Astrocyte (in vitro differentiated cells and primary cell): ENCODE measurements around the gene DLX3. TPM values are rescaled to one million over a fixed set of nuclear protein-coding genes. Genes with fewer than 3 reads are reported as not detected.

Source experiments
- DNase-seq: peaks from one replicate; pipeline ENCODE4 v3.0.0-alpha.2; 2010; ENCODE audit warnings: low read depth
- FAIRE-seq: peaks from 2 replicates; lab custom pipeline; 2011; peaks lifted over from hg19 to GRCh38; lab: Jason Lieb, UNC
- H2AFZ ChIP-seq: 2 replicates; pipeline ENCODE4 v1.6.0; 2012; ENCODE audit warnings: low read depth, low read length, inconsistent platforms
- H3K27ac ChIP-seq: 2 replicates; pipeline ENCODE4 v1.5.1; 2011; ENCODE audit warnings: low read depth, low read length, inconsistent platforms
- H3K27me3 ChIP-seq: 2 replicates; pipeline ENCODE4 v1.6.0; 2011; ENCODE audit warnings: low read length, inconsistent platforms; ENCODE audit not compliant: insufficient read depth
- H3K36me3 ChIP-seq: 2 replicates; pipeline ENCODE4 v1.5.1; 2011; ENCODE audit warnings: low read length, inconsistent platforms; ENCODE audit not compliant: insufficient read depth
- H3K4me1 ChIP-seq: 2 replicates; pipeline ENCODE4 v1.5.1; 2011; ENCODE audit warnings: low read length, inconsistent platforms; ENCODE audit not compliant: insufficient read depth
- H3K4me2 ChIP-seq: 2 replicates; pipeline ENCODE4 v1.6.0; 2012; ENCODE audit warnings: low read length, inconsistent platforms
- H3K4me3 ChIP-seq: 2 replicates; pipeline ENCODE4 v1.5.1; 2011; ENCODE audit warnings: low read depth, mild to moderate bottlenecking, low read length, inconsistent platforms; ENCODE audit not compliant: insufficient read depth
- H3K79me2 ChIP-seq: 2 replicates; pipeline ENCODE4 v1.6.0; 2012; ENCODE audit warnings: mild to moderate bottlenecking, low read length, inconsistent platforms; ENCODE audit not compliant: insufficient read depth
- H3K9ac ChIP-seq: 2 replicates; pipeline ENCODE4 v1.6.0; 2012; ENCODE audit warnings: mild to moderate bottlenecking, low read length, inconsistent platforms
- H3K9me3 ChIP-seq: 2 replicates; pipeline ENCODE4 v1.5.1; 2012; ENCODE audit warnings: low read depth, mild to moderate bottlenecking, low read length, inconsistent platforms; ENCODE audit not compliant: insufficient read depth
- H4K20me1 ChIP-seq: 2 replicates; pipeline ENCODE4 v1.6.0; 2012; ENCODE audit warnings: low read length, inconsistent platforms; ENCODE audit not compliant: insufficient read depth
- H3K27ac Mint-ChIP-seq: one replicate; pipeline ENCODE4 v1.8.0; 2021; ENCODE audit warnings: mild to moderate bottlenecking, mixed read lengths; ENCODE audit not compliant: unreplicated experiment
- H3K27me3 Mint-ChIP-seq: one replicate; pipeline ENCODE4 v1.8.0; 2021; ENCODE audit warnings: low read depth, mixed read lengths; ENCODE audit not compliant: unreplicated experiment
- H3K36me3 Mint-ChIP-seq: one replicate; pipeline ENCODE4 v1.8.0; 2021; ENCODE audit warnings: low read depth, mixed read lengths; ENCODE audit not compliant: unreplicated experiment
- H3K4me1 Mint-ChIP-seq: one replicate; pipeline ENCODE4 v1.8.0; 2021; ENCODE audit warnings: low read depth, mixed read lengths; ENCODE audit not compliant: unreplicated experiment
- H3K4me3 Mint-ChIP-seq: one replicate; pipeline ENCODE4 v1.8.0; 2021; ENCODE audit warnings: mild to moderate bottlenecking, moderate library complexity, mixed read lengths; ENCODE audit not compliant: unreplicated experiment
- H3K9me3 Mint-ChIP-seq: one replicate; pipeline ENCODE4 v1.8.0; 2021; ENCODE audit warnings: mild to moderate bottlenecking, mixed read lengths; ENCODE audit not compliant: unreplicated experiment
- EZH2 ChIP-seq: IDR thresholded peaks from 2 replicates; pipeline ENCODE4 v1.6.1; 2012; ENCODE audit warnings: mild to moderate bottlenecking, low read length, inconsistent platforms; ENCODE audit not compliant: insufficient read depth
- total RNA-seq: library from RNA; stranded (reverse); gene quantifications from 2 replicates; pipeline ENCODE4 v1.2.1, GENCODE V29; 2021
- TF ChIP-seq, protein P1 (sequence below): IDR thresholded peaks from 2 replicates; pipeline ENCODE4 v1.5.1; 2011; ENCODE audit warnings: low read depth, mild to moderate bottlenecking, inconsistent platforms, low read length, moderate library complexity; ENCODE audit not compliant: insufficient read depth

The DLX3 gene
- total RNA-seq, 1 donor from 2014 or later, result 1.00 TPM

DNA sequence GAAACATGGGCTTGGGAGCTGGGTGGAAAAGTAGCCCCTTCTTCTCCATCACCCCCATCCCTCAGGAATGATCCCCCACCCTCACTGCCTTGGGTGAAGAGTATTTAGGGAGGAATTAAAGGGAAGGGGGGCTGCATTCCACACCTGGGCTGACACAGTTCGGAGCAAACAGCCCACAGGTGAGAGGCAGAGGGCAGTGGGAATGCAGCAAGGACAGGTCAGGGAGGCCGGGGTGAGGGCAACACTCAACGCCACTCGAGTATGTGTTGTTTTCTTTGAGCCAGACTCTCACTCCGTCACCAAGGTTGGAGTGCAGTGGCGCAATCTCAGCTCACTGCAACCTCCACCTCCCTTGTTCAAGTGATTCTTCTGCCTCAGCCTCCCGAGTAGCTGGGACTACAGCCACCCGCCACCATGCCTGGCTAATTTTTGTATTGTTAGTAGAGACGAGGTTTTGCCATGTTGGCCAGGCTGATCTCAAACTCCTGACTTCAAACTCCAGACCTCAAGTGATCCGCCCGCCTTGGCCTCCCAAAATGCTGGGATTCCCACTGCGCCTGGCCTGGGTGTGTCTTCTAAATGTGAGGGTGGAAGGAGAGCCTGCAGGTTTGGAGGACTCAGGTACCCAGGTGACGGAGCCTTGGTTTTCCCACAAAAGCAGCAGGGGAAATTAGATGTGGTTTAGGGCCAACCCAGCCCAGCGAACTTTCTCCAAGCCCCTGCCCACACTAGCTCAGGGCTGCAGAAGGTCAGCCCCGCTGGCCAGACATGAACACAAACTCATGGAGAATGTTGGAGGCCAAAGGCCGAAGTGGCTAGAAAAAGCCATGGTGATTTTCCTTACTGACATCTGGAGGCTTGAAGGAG, 39.7 kb upstream of the DLX3 start:
- peaks cover 8% of the 10 kb centered on the region for H3K27me3 Mint-ChIP-seq
- Histone ChIP-seq H2AFZ (no peak overlapping the region), H3K9me3 (no peaks in the 10 kb centered on the region), H3K4me1 (peaks cover 22% of the 10 kb centered on the region), H3K27me3 (no peaks in the 10 kb centered on the region), H3K36me3 (no peaks in the 10 kb centered on the region), H3K79me2 (no peaks in the 10 kb centered on the region), H3K27ac (no peak overlapping the region), H3K9ac (no peak overlapping the region), H4K20me1 (no peaks in the 10 kb centered on the region), H3K4me2 (no peak overlapping the region), H3K4me3 (no peak overlapping the region)
- H3K27ac Mint-ChIP-seq, result no peak overlapping the region
- no peak for DNase-seq
- peaks cover 17% of the 10 kb centered on the region for H3K4me1 Mint-ChIP-seq
- H3K9me3 Mint-ChIP-seq, result no peaks in the 10 kb centered on the region
- TF ChIP-seq EZH2, result no peak
- TF ChIP-seq, protein P1, sequence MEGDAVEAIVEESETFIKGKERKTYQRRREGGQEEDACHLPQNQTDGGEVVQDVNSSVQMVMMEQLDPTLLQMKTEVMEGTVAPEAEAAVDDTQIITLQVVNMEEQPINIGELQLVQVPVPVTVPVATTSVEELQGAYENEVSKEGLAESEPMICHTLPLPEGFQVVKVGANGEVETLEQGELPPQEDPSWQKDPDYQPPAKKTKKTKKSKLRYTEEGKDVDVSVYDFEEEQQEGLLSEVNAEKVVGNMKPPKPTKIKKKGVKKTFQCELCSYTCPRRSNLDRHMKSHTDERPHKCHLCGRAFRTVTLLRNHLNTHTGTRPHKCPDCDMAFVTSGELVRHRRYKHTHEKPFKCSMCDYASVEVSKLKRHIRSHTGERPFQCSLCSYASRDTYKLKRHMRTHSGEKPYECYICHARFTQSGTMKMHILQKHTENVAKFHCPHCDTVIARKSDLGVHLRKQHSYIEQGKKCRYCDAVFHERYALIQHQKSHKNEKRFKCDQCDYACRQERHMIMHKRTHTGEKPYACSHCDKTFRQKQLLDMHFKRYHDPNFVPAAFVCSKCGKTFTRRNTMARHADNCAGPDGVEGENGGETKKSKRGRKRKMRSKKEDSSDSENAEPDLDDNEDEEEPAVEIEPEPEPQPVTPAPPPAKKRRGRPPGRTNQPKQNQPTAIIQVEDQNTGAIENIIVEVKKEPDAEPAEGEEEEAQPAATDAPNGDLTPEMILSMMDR, result no peak
- no peaks in the 10 kb centered on the region for H3K36me3 Mint-ChIP-seq
- no peak overlapping the region for H3K4me3 Mint-ChIP-seq
- FAIRE-seq, result no peak

DNA sequence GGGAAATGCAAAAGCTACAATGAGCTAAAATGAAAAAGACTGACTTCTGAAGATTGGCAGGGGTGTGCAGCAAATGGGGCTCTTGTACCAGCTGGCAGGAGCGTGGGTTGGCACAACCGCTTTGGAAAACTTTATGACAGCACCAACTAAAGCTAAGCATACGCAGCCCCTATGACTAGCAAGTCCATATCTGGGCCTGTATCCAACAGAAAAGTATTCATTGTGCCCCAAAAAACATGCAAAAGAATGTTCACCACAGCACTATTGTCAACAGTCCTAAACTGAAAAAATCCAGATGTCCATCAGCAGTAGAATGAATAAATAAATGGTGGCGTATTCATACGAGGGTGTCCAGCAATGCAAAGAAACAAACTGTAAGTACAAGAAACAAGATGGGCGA, 38.3 kb upstream of the DLX3 start:
- Histone ChIP-seq H3K27ac (no peak overlapping the region), H3K36me3 (no peaks in the 10 kb centered on the region), H4K20me1 (no peaks in the 10 kb centered on the region), H3K9me3 (no peaks in the 10 kb centered on the region), H3K4me3 (no peak overlapping the region), H3K79me2 (no peaks in the 10 kb centered on the region), H3K9ac (no peak overlapping the region), H2AFZ (no peak overlapping the region), H3K4me2 (peak overlapping the region; percentile 61), H3K4me1 (peaks cover 29% of the 10 kb centered on the region), H3K27me3 (no peaks in the 10 kb centered on the region)
- no peak for TF ChIP-seq EZH2
- TF ChIP-seq, protein P1, result no peak
- H3K4me1 Mint-ChIP-seq, result peaks cover 27% of the 10 kb centered on the region
- peak; percentile 20 for FAIRE-seq
- no peak overlapping the region for H3K4me3 Mint-ChIP-seq
- H3K27ac Mint-ChIP-seq, result no peak overlapping the region
- peak; percentile 58 for DNase-seq
- H3K36me3 Mint-ChIP-seq, result no peaks in the 10 kb centered on the region
- no peaks in the 10 kb centered on the region for H3K9me3 Mint-ChIP-seq
- peaks cover 7% of the 10 kb centered on the region for H3K27me3 Mint-ChIP-seq

DNA sequence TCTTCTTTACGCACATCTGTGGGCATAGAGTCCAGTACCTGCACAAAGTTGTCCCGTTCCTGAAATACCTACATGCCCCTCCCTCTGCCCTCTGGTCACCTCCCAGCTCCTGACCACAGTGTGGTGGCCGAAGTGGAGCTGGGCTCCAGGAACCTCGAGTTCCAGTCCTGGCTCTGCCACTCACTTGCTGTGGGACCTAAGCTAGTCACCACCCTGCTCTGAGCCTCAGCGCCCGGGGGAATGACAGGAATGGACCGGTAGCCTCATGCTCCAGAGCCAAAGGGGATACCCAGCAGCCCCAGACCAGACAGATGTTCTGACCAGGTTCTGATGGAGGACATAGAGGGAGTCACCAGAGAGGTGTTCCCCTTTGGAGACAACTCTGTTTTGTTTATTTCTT, 34.2 kb upstream of the DLX3 start:
- DNase-seq (no peak), FAIRE-seq (no peak)
- no peaks in the 10 kb centered on the region for H3K79me2 ChIP-seq
- H3K36me3 ChIP-seq, result no peaks in the 10 kb centered on the region
- Mint-ChIP-seq H3K36me3 (no peaks in the 10 kb centered on the region), H3K27me3 (peaks cover 2% of the 10 kb centered on the region), H3K4me1 (peaks cover 30% of the 10 kb centered on the region), H3K9me3 (no peaks in the 10 kb centered on the region), H3K27ac (no peak overlapping the region), H3K4me3 (no peak overlapping the region)
- H3K27ac ChIP-seq, result no peak overlapping the region
- H4K20me1 ChIP-seq, result no peaks in the 10 kb centered on the region
- H3K9ac ChIP-seq, result no peak overlapping the region
- peaks cover 5% of the 10 kb centered on the region for H3K9me3 ChIP-seq
- TF ChIP-seq, protein P1, result no peak
- TF ChIP-seq EZH2, result no peak
- peaks cover 23% of the 10 kb centered on the region for H3K4me1 ChIP-seq
- no peaks in the 10 kb centered on the region for H3K27me3 ChIP-seq
- H2AFZ ChIP-seq, result no peak overlapping the region
- no peak overlapping the region for H3K4me2 ChIP-seq
- no peak overlapping the region for H3K4me3 ChIP-seq
